ENCODE data around the gene XKR8. TPM values are rescaled to one million over a fixed set of nuclear protein-coding genes. Genes with fewer than 3 reads are reported as not detected.

XKR8 gene
- total and polyA plus RNA-seq, 7 experiments from 2014 or later = 8.4 to 22.1 (median 10.7) TPM

DNA sequence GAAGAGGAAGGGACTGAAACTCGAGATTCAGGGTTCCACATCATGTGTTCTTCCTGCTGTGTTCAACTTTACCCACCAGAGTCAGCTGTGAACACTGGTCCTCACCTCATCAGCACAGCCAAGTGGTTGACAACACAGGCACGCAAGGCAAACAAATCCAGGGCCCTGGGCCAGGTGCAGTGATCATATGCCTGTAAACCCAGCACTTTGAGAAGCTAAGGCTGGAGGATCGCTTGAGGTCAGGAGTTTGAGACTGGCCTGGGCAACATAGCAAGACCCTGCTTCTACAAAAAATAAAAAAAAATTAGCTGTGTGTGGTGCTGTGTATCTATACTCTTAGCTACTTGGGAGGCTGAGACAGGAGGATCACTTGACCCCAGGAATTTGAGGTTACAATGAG is 8.4 kb upstream of the XKR8 start:
- no peak for ATAC-seq
- Histone ChIP-seq H3K9me3 (ENCODE audit: control insufficient read depth in 2 of 3, low read length in 3 of 3) (no peaks in the 10 kb centered on the region), H3K4me3 (ENCODE audit: low read length) (no peak overlapping the region), H3K27me3 (ENCODE audit: control insufficient read depth in 2 of 2, insufficient read depth in 2 of 2, low read length in 2 of 2) (no peaks in the 10 kb centered on the region), H3K4me1 (ENCODE audit: control insufficient read depth in 2 of 2, insufficient read depth in 2 of 2, low read length in 2 of 2) (no peaks in the 10 kb centered on the region), H3K36me3 (ENCODE audit: control insufficient read depth in 2 of 3, insufficient read depth in 3 of 3, low read length in 3 of 3) (no peaks in the 10 kb centered on the region), H3K27ac (ENCODE audit: low read depth, low read length) (no peak overlapping the region)
- H3K9me3 Mint-ChIP-seq = no peaks in the 10 kb centered on the region
- no peak for DNase-seq
- H3K36me3 Mint-ChIP-seq = peaks cover 0 to 1% (median 0%) of the 10 kb centered on the region in 5 donors
- peak overlapping the region in 1 of 9 donors; percentile 46 for H3K27ac Mint-ChIP-seq
- H3K27me3 Mint-ChIP-seq = peaks cover 0 to 10% (median 0%) of the 10 kb centered on the region in 5 donors
- CTCF ChIA-PET = interaction anchor here (2.8 kb wide), 1 partner anchor 10 kb away, joined by 12 read pairs; no protein-coding TSS in a partner anchor
- POLR2A ChIA-PET = interaction anchor here (0.7 to 2.0 kb wide), 3 partner anchors 9 to 52 kb away, joined by 3 to 6 read pairs (median 4); no protein-coding TSS in a partner anchor
- intact Hi-C loops (cut with micrococcal nuclease) = no loop called here
- no peaks in the 10 kb centered on the region for H3K4me1 Mint-ChIP-seq
- no peak overlapping the region for H3K4me3 Mint-ChIP-seq

DNA sequence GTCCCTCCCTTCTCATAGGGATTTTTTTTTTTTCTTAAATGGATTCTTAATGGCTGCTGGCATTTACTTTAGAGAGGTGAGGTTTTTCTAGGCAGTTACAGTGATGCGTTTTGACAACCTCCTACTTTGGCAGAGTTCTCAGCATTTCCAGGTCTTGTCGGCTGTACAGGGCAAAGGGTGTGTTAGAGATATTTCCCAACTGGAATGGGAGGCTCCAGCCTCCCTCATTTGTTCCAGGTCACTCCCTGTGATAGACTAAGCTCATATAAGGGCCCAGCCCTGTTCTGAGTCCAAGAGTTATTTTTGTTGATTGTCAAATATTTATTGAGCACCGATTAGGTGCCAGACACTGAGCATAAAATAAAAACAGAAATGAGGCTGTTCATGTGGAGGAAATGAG is 7.6 kb upstream of the XKR8 start:
- no peak overlapping the region for H3K27ac ChIP-seq (ENCODE audit: low read depth, low read length)
- peaks cover 0 to 1% (median 0%) of the 10 kb centered on the region in 5 donors for H3K36me3 Mint-ChIP-seq
- H3K9me3 ChIP-seq (ENCODE audit: control insufficient read depth in 2 of 3, low read length in 3 of 3) = no peaks in the 10 kb centered on the region
- H3K4me3 Mint-ChIP-seq = no peak overlapping the region
- H3K4me1 ChIP-seq (ENCODE audit: control insufficient read depth in 2 of 2, insufficient read depth in 2 of 2, low read length in 2 of 2) = no peaks in the 10 kb centered on the region
- intact Hi-C loops (cut with micrococcal nuclease) = no loop called here
- ATAC-seq (no peak), DNase-seq (no peak)
- no peak overlapping the region for H3K4me3 ChIP-seq (ENCODE audit: low read length)
- ChIA-PET CTCF (interaction anchor here (2.8 kb wide), 1 partner anchor 11 kb away, joined by 12 read pairs; no protein-coding TSS in a partner anchor), POLR2A (interaction anchor here (0.6 to 0.7 kb wide), 2 partner anchors 12 to 83 kb away, joined by 3 to 4 read pairs; no protein-coding TSS in a partner anchor)
- peak overlapping the region in 1 of 9 donors; percentile 23 for H3K27ac Mint-ChIP-seq
- H3K36me3 ChIP-seq (ENCODE audit: control insufficient read depth in 2 of 3, insufficient read depth in 3 of 3, low read length in 3 of 3) = no peaks in the 10 kb centered on the region
- peaks cover 0 to 4% (median 2%) of the 10 kb centered on the region in 7 donors for H3K4me1 Mint-ChIP-seq
- no peaks in the 10 kb centered on the region for H3K27me3 ChIP-seq (ENCODE audit: control insufficient read depth in 2 of 2, insufficient read depth in 2 of 2, low read length in 2 of 2)
- peaks cover 0 to 10% (median 0%) of the 10 kb centered on the region in 5 donors for H3K27me3 Mint-ChIP-seq
- H3K9me3 Mint-ChIP-seq = no peaks in the 10 kb centered on the region

DNA sequence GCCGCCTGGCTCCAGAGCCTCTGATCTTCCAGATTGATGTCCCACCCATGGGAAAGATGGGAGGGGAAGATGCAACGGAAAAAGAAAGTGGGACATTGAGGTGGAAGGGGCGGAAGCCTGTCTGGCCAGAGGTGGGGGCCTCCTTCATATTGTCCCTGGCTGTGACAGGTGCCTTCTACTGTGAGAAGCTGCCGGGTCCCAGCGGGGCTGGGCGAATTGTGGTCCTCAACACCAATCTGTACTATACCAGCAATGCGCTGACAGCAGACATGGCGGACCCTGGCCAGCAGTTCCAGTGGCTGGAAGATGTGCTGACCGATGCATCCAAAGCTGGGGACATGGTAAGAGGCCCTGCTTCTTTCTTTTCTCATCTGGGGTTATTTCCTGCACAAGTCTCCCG is 5.6 kb upstream of the XKR8 start:
- no peaks in the 10 kb centered on the region for H3K36me3 ChIP-seq (ENCODE audit: control insufficient read depth in 2 of 3, insufficient read depth in 3 of 3, low read length in 3 of 3)
- no peak overlapping the region for H3K27ac ChIP-seq (ENCODE audit: low read depth, low read length)
- no peaks in the 10 kb centered on the region for H3K9me3 Mint-ChIP-seq
- H3K27me3 ChIP-seq (ENCODE audit: control insufficient read depth in 2 of 2, insufficient read depth in 2 of 2, low read length in 2 of 2) = no peaks in the 10 kb centered on the region
- ChIA-PET CTCF (interaction anchor here (0.6 kb wide), 2 partner anchors 40 to 122 kb away, joined by 3 read pairs; no protein-coding TSS in a partner anchor), POLR2A (interaction anchor here (0.9 kb wide), 1 partner anchor 8 kb away, joined by 4 read pairs; no protein-coding TSS in a partner anchor)
- peaks cover 3 to 10% (median 7%) of the 10 kb centered on the region in 7 donors for H3K4me1 Mint-ChIP-seq
- H3K9me3 ChIP-seq (ENCODE audit: control insufficient read depth in 2 of 3, low read length in 3 of 3) = no peaks in the 10 kb centered on the region
- no peak for ATAC-seq
- no peak for DNase-seq
- H3K4me3 ChIP-seq (ENCODE audit: low read length) = no peak overlapping the region
- peaks cover 0 to 9% (median 0%) of the 10 kb centered on the region in 5 donors for H3K27me3 Mint-ChIP-seq
- H3K27ac Mint-ChIP-seq = peak overlapping the region in 1 of 9 donors; percentile 63
- H3K36me3 Mint-ChIP-seq = peaks cover 0 to 1% (median 0%) of the 10 kb centered on the region in 5 donors
- no peak overlapping the region for H3K4me3 Mint-ChIP-seq
- intact Hi-C loops (cut with micrococcal nuclease) = no loop called here
- peaks cover 5 to 6% of the 10 kb centered on the region in 2 donors for H3K4me1 ChIP-seq (ENCODE audit: control insufficient read depth in 2 of 2, insufficient read depth in 2 of 2, low read length in 2 of 2)

DNA sequence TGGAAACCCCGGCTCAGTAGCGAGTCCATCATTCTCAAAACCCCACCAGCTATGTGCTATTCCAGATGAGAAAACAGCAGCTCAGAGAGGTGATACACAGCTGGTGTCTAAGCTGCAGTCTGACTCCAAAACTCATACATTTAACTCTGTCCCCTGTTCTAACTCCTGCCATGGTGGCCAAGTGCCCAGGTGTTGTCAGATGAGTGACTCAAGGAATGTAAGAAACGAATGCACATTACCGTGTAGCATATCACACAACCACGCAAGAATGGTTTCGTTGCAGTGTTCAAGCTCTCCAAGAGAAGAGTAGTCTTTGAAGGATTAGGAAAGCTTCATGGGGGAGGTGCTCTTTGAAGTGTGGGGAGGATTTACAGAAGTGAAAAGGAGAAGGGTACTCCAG is 4.7 kb upstream of the XKR8 start:
- POLR2A ChIA-PET = interaction anchor here (0.6 to 0.9 kb wide), 2 partner anchors 9 to 20 kb away, joined by 3 to 4 read pairs; partner anchors contain the start of gene SMPDL3B
- no peak overlapping the region for H3K27ac Mint-ChIP-seq

DNA sequence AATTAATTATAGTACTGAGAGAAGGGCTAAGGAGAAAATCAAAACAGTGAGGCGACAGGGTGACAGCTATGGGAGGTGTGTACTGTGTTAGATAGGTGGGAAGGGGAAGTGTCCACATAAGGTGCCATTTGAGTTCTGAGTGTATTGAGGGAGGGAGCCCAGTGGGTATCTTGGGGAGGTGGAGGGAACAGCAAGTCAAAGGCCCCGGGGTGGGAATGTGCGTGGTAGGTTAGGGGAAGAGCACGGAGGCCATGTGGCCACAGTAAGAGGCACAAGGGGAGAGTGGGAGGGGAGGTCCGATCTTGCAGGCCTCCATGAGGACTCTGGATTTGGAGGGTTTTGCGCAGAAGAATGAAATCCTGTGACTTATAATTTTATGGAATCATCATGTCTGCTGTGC is 3.0 kb upstream of the XKR8 start:
- Mint-ChIP-seq H3K27ac (peak overlapping the region in 4 of 9 donors; percentile 7 to 71 (median 33)), H3K4me3 (peak overlapping the region in 6 of 10 donors; percentile 7 to 67 (median 21)), H3K9me3 (no peaks in the 10 kb centered on the region), H3K36me3 (no peaks in the 10 kb centered on the region), H3K4me1 (peaks cover 8 to 31% (median 21%) of the 10 kb centered on the region in 7 donors), H3K27me3 (peaks cover 0 to 9% (median 0%) of the 10 kb centered on the region in 5 donors)
- Histone ChIP-seq H3K9me3 (ENCODE audit: control insufficient read depth in 2 of 3, low read length in 3 of 3) (no peaks in the 10 kb centered on the region), H3K4me1 (ENCODE audit: control insufficient read depth in 2 of 2, insufficient read depth in 2 of 2, low read length in 2 of 2) (peaks cover 19 to 24% of the 10 kb centered on the region in 2 donors), H3K27me3 (ENCODE audit: control insufficient read depth in 2 of 2, insufficient read depth in 2 of 2, low read length in 2 of 2) (no peaks in the 10 kb centered on the region), H3K27ac (ENCODE audit: low read depth, low read length) (no peak overlapping the region), H3K4me3 (ENCODE audit: low read length) (no peak overlapping the region), H3K36me3 (ENCODE audit: control insufficient read depth in 2 of 3, insufficient read depth in 3 of 3, low read length in 3 of 3) (no peaks in the 10 kb centered on the region)
- ATAC-seq (no peak), DNase-seq (no peak)
- CTCF ChIA-PET = no interaction called here
- intact Hi-C loops (cut with micrococcal nuclease) = loop anchor here in 1 of 2 donors (5.0 kb wide), 1 partner anchor 84 kb away; the partner anchor contains the start of gene THEMIS2
- POLR2A ChIA-PET = interaction anchor here (0.8 to 1.1 kb wide), 2 partner anchors 11 to 17 kb away, joined by 3 read pairs; no protein-coding TSS in a partner anchor

More for the DNA sequence above, 4.7 kb upstream of the XKR8 start:
- CTCF ChIA-PET = interaction anchor here (0.9 kb wide), 1 partner anchor 9 kb away, joined by 3 read pairs; no protein-coding TSS in a partner anchor
- no peaks in the 10 kb centered on the region for H3K27me3 ChIP-seq (ENCODE audit: control insufficient read depth in 2 of 2, insufficient read depth in 2 of 2, low read length in 2 of 2)
- H3K27me3 Mint-ChIP-seq = peaks cover 0 to 9% (median 0%) of the 10 kb centered on the region in 5 donors
- no peaks in the 10 kb centered on the region for H3K9me3 ChIP-seq (ENCODE audit: control insufficient read depth in 2 of 3, low read length in 3 of 3)
- H3K36me3 Mint-ChIP-seq = peaks cover 0 to 1% (median 0%) of the 10 kb centered on the region in 5 donors
- peaks cover 4 to 15% (median 10%) of the 10 kb centered on the region in 7 donors for H3K4me1 Mint-ChIP-seq
- H3K4me3 Mint-ChIP-seq = peak overlapping the region in 1 of 10 donors; percentile 48
- H3K36me3 ChIP-seq (ENCODE audit: control insufficient read depth in 2 of 3, insufficient read depth in 3 of 3, low read length in 3 of 3) = no peaks in the 10 kb centered on the region
- intact Hi-C loops (cut with micrococcal nuclease) = loop anchor here in 1 of 2 donors (5.0 kb wide), 1 partner anchor 83 kb away; the partner anchor contains the start of gene THEMIS2
- H3K27ac ChIP-seq (ENCODE audit: low read depth, low read length) = no peak overlapping the region
- H3K9me3 Mint-ChIP-seq = no peaks in the 10 kb centered on the region
- no peak for DNase-seq
- H3K4me1 ChIP-seq (ENCODE audit: control insufficient read depth in 2 of 2, insufficient read depth in 2 of 2, low read length in 2 of 2) = peaks cover 8 to 9% of the 10 kb centered on the region in 2 donors
- ATAC-seq = no peak
- no peak overlapping the region for H3K4me3 ChIP-seq (ENCODE audit: low read length)

DNA sequence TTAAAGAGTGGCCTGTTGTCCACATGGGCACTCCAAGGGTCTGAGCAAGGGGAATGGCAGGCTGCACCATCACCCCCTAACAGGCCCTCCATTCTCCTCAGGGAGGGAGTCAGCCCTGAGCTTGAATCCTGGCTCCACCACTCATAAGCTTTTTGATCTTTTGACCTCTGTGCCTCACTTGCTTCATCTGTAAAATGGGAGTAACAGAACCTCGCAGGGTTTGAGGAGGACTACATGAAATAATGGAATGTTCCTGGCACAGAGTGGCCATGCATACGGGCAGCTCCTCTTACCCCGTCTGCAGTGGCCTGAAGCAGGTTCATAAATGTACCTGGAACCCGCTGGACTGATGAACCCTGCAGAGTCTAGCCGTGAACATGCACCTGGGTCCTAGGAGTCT is 2.1 kb upstream of the XKR8 start:
- intact Hi-C loops (cut with micrococcal nuclease) = loop anchor here in 1 of 2 donors (2.0 to 5.0 kb wide), 2 partner anchors 15 to 85 kb away; partner anchors contain the start of gene THEMIS2

More for the DNA sequence above, 2.1 kb upstream of the XKR8 start:
- no peak overlapping the region for H3K27ac ChIP-seq (ENCODE audit: low read depth, low read length)
- ChIA-PET CTCF (interaction anchor here (0.6 to 3.2 kb wide), 2 partner anchors 18 to 102 kb away, joined by 5 to 19 read pairs; no protein-coding TSS in a partner anchor), POLR2A (interaction anchor here (0.6 to 1.1 kb wide), 3 partner anchors 12 to 16 kb away, joined by 3 read pairs; no protein-coding TSS in a partner anchor)
- ATAC-seq = no peak
- no peaks in the 10 kb centered on the region for H3K9me3 ChIP-seq (ENCODE audit: control insufficient read depth in 2 of 3, low read length in 3 of 3)
- H3K36me3 ChIP-seq (ENCODE audit: control insufficient read depth in 2 of 3, insufficient read depth in 3 of 3, low read length in 3 of 3) = peaks cover 0 to 2% (median 0%) of the 10 kb centered on the region in 3 experiments
- no peak for DNase-seq
- H3K4me3 ChIP-seq (ENCODE audit: low read length) = no peak overlapping the region
- H3K4me1 ChIP-seq (ENCODE audit: control insufficient read depth in 2 of 2, insufficient read depth in 2 of 2, low read length in 2 of 2) = peaks cover 19 to 24% of the 10 kb centered on the region in 2 donors
- H3K27me3 ChIP-seq (ENCODE audit: control insufficient read depth in 2 of 2, insufficient read depth in 2 of 2, low read length in 2 of 2) = no peaks in the 10 kb centered on the region
- Mint-ChIP-seq H3K27me3 (peaks cover 0 to 7% (median 0%) of the 10 kb centered on the region in 5 donors), H3K9me3 (no peaks in the 10 kb centered on the region), H3K36me3 (no peaks in the 10 kb centered on the region), H3K4me1 (peaks cover 12 to 35% (median 27%) of the 10 kb centered on the region in 7 donors), H3K27ac (peak overlapping the region in 2 of 9 donors; percentile 22 to 68), H3K4me3 (peak overlapping the region in 4 of 10 donors; percentile 9 to 67 (median 40))
